Fibroblast of skin of right biceps (primary cell): ENCODE data around the gene DLGAP4.

ENCODE experiments used
- DNase-seq: peaks from one replicate; pipeline ENCODE4 v3.0.0-alpha.2; 2013

The DLGAP4 gene

DNA sequence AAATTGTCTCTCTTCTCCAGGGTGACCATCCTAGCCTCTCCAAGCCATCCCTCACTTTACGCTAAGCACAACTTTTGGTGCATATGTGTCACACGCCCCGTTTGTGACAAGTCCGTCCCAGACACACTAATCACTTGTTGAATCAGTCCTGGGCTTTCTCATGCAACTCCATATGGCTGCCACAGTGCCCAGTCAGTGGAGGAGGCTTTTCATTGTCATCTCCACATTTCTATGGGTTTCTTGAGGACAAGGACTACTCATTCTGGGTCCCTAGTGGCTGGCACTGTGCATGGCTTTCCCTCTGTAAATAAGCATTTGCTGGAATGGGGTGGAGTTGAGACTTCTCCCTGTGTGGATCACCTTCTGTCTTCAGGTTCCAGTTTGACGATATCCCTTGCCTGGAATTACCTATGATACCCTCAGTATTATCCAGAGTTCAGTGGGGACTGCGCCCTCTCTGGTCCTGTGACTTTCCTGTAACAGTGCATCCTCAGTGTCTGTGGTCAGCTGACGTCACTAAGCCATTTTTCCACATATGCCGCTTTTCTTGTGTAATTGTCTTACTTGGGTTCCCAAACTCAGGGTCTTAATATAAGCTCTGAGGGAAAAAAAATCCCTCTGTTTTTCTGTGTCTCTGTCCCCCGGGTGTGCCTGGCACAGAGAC, 175.4 kb downstream of the DLGAP4 start:
- DNase-seq = no peak

DNA sequence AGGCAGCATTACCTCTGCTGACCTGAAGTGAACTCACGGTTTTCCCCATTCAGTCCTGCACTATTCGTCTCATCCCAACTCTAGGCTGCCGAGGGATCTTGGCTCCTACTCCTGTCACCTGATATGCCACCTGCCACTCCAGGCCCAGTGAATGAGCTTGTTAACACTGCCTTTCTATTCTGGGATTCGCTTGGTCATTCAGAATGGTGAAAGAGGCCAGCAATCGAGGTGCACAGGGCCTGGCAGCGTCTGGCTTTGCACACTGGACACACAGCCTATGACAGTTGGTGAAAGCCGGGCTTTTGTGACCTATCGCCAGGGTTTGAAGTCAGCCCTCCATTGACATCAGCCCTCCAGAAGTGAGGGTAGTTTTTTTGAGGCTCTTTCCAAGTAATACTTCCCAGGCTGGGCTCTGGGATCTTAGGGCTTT, 175.9 kb downstream of the DLGAP4 start:
- DNase-seq = no peak

DNA sequence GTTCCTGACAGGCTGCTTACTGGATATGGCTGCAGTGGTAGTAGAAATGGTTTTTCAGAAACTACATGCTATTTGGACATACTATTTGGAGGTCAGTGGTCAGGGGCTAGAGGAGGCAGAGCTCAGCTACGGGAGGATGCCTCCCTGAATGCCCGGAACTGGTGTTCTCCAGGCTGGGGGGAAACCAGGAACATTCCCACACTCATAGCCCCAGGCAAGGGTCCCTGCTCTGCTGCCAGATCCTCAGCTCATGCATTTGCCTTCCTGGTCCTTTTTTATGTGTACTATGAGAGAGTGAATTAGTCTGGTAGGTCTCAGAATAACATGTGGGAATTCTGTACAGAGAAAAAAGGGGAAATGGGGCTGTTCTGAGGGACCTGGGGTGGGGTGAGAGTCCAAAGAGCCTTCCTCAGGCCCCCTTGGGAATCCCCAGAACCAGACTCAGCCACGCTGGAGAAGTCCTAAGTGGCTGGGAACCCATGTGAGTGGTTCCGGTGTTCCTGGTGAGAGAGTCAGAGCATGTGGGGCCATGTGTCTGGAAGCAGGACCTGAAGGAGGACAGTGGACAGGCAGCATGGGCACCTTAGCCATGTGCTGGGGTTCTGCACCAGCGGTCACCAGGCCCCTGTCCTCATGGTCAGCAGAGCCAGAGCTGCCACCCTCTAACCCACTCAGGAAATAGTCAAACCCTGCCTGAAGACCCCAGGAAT, 177.2 kb downstream of the DLGAP4 start:
- DNase-seq = no peak

DNA sequence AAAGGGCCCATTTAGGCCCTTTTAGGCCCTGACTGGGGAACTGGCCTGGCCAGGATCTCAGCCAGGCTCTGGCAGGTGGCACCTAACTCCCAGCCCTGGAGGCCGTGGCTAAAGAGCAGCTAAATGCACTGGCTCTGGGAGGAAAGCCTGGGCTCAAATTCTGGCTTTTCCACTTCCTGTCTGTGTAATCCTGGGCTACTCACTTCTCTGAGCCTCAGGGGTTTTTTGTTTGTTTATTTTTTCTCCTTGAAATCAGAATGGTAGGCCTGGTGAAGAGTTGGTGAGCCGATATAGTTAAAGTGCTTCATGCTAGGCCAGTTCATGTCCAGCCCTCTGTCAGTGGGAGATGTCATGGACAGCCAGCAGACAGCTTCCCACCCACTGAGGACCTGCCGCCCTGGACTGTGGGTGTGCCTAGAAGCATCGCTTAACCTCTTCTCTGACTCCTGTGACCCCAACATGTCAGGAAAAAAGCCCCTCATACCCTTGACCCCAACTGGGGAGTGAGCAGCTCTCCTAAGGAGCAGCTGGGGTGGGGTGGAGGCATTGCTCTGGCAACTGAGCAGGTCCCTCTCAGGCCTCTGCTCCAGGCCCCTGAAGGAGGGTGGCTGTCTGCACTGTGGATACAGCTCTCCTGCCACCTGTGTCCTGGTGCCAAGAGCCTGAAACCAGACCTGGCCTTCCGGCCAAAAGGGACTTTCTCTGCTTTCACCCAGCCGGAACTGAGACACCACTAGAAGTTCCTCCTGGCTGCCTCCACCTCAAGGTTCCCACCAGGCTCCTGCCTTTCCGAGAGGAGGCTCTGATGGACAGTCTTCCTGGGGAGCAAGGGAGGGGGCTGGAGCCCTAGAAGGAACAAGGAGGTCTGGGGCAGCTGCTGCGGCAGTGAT, 178.0 kb downstream of the DLGAP4 start:
- no peak for DNase-seq

DNA sequence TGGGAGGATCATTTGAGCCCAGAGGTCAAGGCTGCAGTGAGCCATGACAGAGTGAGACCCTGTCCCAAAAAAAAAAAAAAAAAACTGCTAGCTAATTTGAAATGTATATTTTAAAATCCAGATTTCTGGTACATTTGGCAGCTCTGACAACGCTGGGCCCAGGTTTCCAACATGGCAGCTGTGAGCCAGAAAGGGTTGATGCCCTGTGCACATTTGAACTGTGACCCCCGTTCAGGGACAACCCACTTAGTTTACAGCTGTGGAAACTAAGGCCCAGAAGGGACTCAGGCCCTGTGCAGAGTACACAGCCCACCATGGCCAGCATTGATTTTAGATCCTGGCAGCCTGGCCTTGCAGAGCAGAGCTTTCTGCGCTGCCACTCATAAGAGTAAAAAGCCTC, 179.1 kb downstream of the DLGAP4 start:
- DNase-seq = no peak

DNA sequence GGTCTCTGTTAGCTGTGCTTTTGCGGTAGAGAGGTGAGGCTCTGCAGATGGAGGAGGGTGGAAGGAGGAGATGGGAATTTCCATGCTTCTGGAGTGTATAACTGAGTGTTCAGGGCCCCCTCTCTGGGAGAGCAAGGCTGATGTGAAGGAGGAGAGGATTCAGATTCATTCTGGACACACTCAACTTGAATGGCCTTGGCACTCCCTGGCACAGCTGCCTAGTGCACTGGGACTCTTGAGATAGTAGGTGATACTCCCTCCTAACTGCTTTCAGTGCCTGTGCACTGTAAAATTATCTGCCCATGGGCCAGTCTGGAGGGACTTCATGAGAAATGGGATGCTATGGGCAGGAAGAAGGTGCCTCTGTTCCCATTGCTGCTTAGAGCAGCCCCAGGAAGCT, 180.9 kb downstream of the DLGAP4 start:
- DNase-seq = no peak

DNA sequence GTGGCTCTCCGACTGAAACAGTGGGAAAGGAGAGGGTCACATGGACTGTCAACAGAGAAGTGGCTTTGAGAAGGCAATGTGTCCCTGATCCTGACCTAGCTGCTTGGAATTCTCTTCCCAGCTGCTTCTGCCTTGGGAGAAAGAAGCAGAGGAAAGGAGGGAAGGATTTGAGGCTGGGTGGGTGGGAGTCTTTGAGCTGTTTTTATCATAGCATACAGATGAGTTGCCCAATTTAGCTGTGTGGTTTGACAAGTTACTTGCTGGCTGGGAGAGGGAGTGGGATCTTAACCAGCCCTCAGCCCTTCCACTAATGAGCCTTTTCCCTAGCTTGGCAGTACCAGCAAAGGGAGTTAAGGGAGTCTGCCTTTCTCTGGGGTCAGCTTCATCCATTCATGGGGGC, 184.1 kb downstream of the DLGAP4 start:
- peak; percentile 39 for DNase-seq

DNA sequence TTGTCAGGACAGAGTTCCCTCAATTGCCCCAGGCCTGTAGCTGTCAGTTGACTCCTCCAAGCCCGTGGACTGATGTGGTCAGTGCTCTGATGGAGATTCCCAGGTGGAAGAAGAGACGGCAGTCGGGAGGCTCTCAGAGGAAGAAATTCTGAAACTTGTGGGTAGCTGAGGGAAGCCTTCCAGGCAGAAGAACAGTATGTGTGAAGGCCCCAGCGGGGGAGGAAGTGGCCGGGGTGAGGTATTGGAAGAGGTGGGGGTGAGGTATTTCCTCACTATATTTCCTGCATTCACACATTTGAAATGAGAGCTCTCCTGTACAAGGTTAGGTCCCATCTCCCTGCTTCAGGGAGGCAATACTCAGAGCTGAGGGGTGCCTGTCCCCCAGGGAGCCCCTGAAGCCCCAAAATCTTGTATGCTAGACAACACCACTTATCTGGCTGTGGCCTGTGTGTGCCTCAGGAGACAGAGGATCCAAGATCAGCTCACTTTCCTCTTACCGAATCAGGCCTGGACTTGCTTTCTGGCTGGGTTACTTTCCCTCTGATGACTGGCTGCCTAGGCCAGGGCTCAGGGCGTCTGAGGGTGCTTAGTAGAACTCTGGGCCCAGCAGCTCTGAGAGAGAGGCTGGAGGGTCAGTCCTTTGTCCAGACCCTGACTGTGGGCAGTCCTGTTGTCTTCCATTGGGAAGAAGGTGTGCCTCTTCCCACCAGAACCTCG, 185.9 kb downstream of the DLGAP4 start:
- peak; percentile 48 for DNase-seq

DNA sequence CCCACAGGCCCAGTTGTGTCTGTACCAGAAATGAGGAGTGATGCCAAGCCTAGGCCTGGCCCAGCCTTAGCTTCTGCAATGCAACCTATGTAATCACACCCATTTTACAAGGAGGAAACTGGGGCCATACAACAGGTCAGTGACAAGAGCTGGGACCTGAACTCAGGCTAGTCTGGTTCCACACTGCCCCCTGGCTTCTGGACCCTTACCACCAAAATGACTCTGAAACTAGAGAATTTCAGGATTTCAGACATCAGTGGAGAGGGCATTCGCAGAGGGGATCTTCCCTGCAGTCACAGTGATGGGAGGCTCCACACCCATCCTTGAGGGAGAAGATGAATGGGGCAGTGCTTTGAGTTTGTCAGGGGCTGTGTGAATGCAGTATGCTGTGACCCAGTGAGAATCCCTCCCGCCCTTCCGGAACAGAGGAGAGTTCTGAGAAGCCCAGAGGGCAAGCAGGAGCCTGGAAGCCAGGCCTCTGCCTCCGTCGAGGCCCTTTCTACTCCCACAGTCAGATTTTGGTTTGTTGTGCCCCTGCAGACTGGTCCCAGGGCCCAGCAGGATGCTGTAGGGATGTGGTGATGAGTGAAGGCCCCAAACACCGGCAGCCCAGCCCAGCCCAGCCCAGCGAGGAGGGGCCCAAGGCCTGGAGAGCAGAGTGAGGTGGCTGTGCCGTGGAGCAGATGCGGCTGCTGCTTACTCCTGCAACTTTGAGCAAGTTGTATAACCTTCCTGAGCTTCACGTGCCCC, 187.1 kb downstream of the DLGAP4 start:
- DNase-seq = no peak

DNA sequence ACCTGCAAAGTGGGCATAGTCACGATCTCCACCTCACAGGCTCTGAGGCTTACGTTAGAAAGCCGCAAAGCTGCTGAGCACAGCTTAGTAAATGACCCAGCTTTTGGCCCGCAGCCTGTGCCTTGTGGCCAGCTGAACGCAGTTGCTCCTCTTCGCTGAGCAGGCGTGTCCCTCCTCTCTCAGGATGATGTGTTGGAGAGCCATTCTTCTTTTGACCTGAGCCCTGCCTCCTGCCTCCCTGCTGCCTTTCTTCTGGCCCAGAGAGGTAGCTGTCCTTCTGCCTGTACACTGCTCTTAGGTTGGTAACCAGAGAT, 187.6 kb downstream of the DLGAP4 start:
- DNase-seq = peak; percentile 55

DNA sequence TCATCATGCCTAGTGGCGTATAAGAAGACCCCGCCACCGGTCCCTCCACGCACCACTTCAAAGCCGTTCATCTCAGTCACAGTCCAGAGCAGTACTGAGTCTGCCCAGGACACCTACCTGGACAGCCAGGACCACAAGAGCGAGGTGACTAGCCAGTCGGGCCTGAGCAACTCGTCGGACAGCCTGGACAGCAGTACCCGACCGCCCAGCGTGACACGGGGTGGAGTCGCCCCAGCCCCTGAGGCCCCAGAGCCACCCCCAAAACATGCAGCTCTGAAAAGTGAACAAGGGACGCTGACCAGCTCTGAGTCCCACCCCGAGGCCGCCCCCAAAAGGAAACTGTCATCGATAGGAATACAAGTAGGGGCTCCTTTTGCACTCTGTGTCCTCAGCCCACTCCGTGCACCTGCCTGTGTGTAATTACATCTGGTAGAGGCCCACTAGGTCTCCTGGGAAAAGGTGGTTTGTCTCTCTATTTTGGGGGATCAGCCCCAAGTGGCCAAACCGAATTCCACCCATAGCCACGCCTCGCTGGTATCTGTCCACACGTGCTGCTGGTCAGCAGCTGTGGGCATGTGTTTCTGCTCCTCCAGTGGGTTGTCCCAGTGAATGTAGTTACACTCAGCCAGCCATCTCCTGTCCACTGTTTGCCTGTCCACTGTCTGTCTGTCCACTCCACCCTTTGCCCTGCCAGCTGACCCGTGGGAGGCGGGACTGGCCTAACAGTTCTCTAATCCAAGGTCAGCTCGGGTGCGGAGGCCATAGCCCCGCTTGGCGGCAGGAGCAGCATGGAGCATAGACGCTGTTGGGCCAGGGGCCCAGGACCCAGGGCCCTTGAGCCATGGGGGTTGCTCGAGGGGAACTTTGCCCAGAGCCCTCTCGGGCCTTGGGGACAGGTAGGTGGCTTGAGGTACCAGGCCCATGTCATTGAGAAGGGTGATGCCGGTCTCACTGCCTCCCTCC, 190.8 kb downstream of the DLGAP4 start:
- DNase-seq = no peak

DNA sequence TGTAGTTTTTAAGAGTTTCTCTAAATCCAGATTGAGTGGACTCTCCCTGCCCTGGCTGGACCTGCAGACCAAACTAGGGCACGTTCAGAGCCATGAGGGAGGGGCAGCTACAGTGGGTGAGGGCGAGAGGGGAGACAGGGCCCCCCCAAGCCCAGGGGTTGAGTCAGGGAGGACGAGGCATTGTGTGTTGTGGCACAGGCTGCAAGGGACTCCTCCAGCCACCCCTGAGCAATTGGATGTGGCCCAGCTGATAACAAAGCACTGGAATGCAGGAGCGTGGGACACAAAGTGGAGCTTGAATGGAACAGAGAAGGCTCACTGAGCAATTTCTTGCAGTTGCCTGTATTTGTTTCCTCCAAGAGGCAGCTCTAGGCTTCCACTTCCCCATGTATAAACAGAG, 191.7 kb downstream of the DLGAP4 start:
- no peak for DNase-seq

DNA sequence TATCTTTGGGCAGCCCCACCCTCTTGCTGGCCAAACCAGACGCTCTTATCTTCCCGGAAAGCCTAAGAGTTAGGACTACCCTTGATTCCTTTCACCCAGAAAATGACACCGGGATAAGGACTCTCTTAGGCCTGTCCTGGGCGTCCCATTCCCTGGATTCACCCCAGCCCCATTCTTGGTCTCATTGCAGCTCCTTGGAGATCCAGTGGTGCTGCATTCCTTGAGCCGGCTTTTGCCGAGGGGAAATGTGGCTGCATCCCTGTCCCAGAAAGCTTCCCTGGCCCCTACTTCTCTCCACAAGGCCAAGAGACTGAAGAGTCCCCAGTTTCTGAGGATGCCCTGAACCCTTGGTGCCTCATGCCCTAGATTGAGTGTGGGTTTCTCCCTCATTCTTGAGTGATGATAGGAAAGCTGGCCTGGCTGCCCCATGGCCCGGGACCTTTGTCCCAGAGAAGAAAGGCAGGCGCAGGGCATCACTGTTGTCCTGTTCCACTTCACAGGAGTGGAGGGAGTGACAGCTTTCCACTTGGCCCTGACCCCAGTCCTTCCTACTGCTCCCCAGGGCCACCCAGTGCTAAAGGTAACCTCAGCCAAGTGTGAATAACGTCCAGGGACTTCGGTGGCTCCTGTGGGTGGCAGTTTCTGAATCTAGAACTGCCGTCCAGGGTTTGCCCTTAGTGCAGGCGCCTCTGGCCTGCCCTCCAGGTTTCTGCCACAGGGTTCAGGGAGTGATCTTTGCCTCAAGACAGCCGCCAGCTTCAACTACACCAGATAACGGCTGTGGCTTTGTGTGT, 192.4 kb downstream of the DLGAP4 start:
- DNase-seq = no peak

DNA sequence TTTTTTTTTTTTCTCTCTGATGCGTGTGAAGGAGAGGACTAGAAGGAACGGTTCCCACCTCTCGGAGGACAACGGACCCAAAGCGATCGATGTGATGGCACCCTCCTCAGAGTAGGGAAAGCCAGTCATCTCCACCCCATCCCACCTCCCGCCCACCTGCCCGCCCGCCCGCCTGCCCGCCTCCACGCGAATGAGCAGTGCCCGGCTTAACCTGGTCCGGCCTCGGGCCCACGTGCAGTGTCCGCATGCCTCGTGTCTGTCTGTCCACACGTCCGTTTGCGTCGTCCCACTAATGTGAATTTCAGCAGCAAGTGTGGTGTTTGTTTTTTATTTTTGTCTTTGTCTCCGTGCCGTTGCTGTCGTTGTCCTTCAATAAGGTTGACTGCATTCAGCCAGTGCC, 193.1 kb downstream of the DLGAP4 start:
- DNase-seq = no peak

DNA sequence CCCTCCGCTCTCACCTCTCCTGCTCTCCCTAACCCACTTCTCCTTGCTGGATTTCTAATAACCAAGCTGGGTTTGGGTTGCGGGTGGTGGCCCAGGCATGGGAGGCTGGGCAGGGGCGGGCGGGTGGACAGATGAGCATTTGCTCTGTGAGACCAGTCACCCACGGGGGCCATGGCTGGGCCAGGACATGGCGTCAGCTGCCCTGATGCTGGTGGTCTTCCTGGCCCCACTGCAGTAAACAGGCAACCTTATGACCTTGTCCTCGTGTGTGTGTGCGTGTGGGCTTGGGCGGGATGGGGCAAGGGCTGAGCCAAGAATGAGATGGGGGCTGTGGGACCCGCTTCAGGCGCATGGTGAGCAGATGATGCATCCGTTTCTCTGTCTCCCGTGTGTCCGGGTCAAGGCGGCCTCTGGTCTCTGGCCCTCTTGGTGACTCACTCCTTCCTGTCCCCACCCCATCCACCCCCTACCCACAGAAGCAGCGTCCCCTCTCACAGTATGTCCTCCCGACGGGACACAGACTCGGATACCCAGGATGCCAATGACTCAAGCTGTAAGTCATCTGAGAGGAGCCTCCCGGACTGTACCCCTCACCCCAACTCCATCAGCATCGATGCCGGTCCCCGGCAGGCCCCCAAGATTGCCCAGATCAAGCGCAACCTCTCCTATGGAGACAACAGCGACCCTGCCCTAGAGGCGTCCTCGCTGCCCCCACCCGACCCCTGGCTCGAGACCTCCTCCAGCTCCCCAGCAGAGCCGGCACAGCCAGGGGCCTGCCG, 193.8 kb downstream of the DLGAP4 start:
- DNase-seq = peak; percentile 48

DNA sequence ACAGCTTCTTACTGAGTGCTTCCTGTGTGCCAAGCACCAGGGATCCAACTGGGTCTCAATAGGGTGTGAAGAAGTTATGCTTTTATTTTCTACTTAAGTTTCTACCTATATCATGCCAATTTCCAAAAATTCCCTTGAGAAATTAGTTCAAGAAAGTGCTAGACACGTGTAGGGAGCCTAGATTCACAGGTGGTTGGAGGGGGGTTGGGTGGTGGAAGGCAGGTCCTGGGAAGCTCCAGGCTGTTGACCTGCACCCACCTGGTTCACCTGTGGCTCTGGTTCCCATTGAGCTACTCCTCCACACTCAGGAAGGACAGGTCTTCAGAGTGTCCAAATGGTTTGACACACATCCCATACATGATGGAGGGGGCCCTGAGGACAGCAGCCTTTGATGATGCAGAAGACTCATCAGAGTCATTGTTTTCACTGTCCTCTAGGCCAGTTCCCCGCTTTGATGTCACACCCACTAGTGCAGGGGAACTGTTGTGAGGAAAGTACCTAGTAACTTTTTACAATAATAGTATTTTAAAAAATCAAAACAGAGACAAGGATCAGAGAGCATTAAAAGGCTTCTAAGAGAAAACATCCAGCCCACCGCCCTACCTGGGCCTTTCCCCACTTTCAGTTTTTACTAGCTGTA, 195.3 kb downstream of the DLGAP4 start:
- no peak for DNase-seq

DNA sequence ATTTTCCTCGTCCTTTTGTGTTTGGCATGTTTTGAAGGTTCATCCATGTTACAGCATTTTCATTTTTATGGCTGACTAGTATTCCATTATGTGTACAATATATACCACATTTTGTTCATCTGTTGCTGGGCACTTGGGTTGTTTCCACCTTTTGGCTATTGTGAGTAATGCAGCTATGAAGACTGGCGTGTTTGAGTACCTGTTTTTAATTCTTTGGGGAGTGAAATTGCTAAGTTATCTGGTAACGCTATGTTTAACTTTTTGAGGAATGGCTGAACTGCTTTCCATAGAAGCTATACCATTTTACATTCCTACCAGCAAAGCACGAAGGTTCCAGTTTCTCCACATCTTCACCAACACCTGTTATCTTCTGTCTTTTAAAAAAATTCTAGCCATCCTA, 198.2 kb downstream of the DLGAP4 start:
- DNase-seq = no peak

DNA sequence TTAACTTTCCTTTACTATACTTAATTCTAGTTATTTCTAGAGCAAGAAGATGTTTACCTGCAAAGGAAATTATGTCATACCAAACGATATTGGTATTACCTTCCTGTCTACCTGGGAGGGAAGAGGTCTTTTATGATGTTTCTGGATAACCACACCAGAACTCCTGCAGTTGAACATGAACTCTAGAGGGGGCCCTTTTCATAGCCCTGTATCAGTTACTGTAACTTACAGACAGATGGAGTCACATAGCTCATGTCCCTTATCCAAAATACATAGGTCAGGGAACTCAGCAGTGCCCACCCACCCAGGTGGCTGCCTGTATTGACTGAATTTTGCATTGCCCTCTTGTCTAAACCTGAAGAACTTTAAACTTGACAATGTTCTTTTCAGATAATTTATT, 200.1 kb downstream of the DLGAP4 start:
- DNase-seq = no peak

DNA sequence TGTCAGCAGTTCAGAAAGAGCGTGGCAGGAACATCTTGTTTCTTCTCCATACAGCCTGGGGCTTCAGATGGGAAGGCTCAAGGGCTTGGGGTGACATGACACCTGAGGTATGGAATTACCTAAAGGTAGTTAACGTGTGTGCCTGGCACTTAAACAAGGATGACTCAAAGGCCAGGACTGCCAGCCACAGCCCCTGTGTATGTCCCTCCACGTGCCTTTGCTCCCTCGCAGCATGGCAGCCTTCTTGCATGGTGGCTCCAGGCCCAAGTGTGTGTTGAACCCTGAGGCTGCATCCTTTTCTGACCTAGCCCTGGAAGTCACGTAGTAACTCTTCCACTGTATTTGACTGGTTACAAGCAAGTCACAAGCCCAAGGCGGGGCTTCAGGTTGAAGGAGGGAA, 201.6 kb downstream of the DLGAP4 start:
- no peak for DNase-seq
